Panc1 (cell line): ENCODE measurements around the gene XXYLT1. TPM values are rescaled to one million over a fixed set of nuclear protein-coding genes. Genes with fewer than 3 reads are reported as not detected.

Experiments
- ATAC-seq: fragments of 200-7000 bp; cut with Tn5 transposase; 2 replicates; pipeline ENCODE4 v1.9.1; 2020; ENCODE audit warnings: mild to moderate bottlenecking, moderate library complexity
- BruUV-seq: library from RNA; stranded (reverse); fragments of 400-500 nt; replicated peaks from 2 replicates; lab custom pipeline; 2021; lab: Mats Ljungman, UMichigan
- CTCF ChIA-PET: fragments of 300-600 bp; sonication (Branson Sonifier 250); formaldehyde crosslinking; loops from one replicate; lab custom pipeline; 2022; ENCODE audit warnings: antibody characterized with exemption; lab: Charles Lee
- POLR2A ChIA-PET: fragments of 300-600 bp; sonication (Branson Sonifier 250); formaldehyde crosslinking; loops from one replicate; lab custom pipeline; 2022; ENCODE audit warnings: antibody characterized with exemption; lab: Charles Lee
- DNase-seq: peaks from one replicate; pipeline ENCODE4 v3.0.0-alpha.2; 2010; ENCODE audit warnings: low read depth, low spot score
- H3K27ac ChIP-seq: 2 replicates; pipeline ENCODE4 v1.5.1; 2011; ENCODE audit warnings: mild to moderate bottlenecking, low read length, inconsistent platforms
- H3K27me3 ChIP-seq: fragments of 200-500 bp; sonication (Bioruptor generic); 2 replicates; pipeline ENCODE4 v1.6.0; 2014; ENCODE audit warnings: low read length, inconsistent platforms; ENCODE audit not compliant: control insufficient read depth, insufficient read depth
- H3K36me3 ChIP-seq: fragments of 200-500 bp; sonication (Bioruptor generic); 2 replicates; pipeline ENCODE4 v1.5.1; 2014; ENCODE audit warnings: inconsistent platforms, mild to moderate bottlenecking, low read length, moderate library complexity; ENCODE audit not compliant: control insufficient read depth, insufficient read depth
- H3K4me1 ChIP-seq: 2 replicates; pipeline ENCODE4 v1.5.1; 2011; ENCODE audit warnings: inconsistent platforms, mild to moderate bottlenecking, low read length, moderate library complexity; ENCODE audit not compliant: control insufficient read depth, insufficient read depth
- H3K4me3 ChIP-seq, 2 experiments: 2 replicates each; pipeline ENCODE4 v1.5.1; 2011 to 2012; ENCODE audit warnings: low read depth in 2 of 2, low read length in 2 of 2, mild to moderate bottlenecking in 2 of 2, inconsistent platforms in 1 of 2, moderate library complexity in 1 of 2
- H3K9me3 ChIP-seq: fragments of 200-500 bp; sonication (Bioruptor generic); 2 replicates; pipeline ENCODE4 v1.5.1; 2014; ENCODE audit warnings: low read depth, mild to moderate bottlenecking, inconsistent platforms, low read length, moderate library complexity; ENCODE audit not compliant: control insufficient read depth, insufficient read depth
- CTCF ChIP-seq: fragments of 450-650 bp; IDR thresholded peaks from 2 replicates; pipeline ENCODE4 v1.5.1; 2017; ENCODE audit warnings: mild to moderate bottlenecking
- POLR2AphosphoS5 ChIP-seq: IDR thresholded peaks from 2 replicates; pipeline ENCODE4 v1.6.1; 2012; ENCODE audit warnings: mild to moderate bottlenecking, low read depth, low read length, moderate library complexity
- REST ChIP-seq, 2 experiments: IDR thresholded peaks; 2 replicates each; pipeline ENCODE4 v1.6.1; 2011 to 2012; ENCODE audit warnings: low read depth in 2 of 2, control low read depth in 1 of 2, low read length in 1 of 2, mild to moderate bottlenecking in 1 of 2, moderate library complexity in 1 of 2; ENCODE audit not compliant: insufficient read depth in 1 of 2
- SIN3A ChIP-seq: IDR thresholded peaks from 2 replicates; pipeline ENCODE4 v1.6.1; 2012; ENCODE audit warnings: low read depth, mild to moderate bottlenecking, low read length, moderate library complexity, borderline replicate concordance; ENCODE audit not compliant: insufficient read depth
- TCF7L2 ChIP-seq: IDR thresholded peaks from 2 replicates; pipeline ENCODE4 v1.6.1; 2011; ENCODE audit warnings: mild to moderate bottlenecking, low read depth, low read length, inconsistent platforms
- in situ Hi-C: cut with HindIII; loops from 2 replicates; pipeline ENCODE4 v1.10.0; 2016; ENCODE audit warnings: low sequenced_read_pairs, low pct_unique_long_range_greater_than_20kb
- intact Hi-C: fragments of 100-400 bp; cut with micrococcal nuclease; formaldehyde crosslinking; loops from one replicate; pipeline ENCODE4 v1.10.0; 2022; ENCODE audit not compliant: unreplicated experiment
- total RNA-seq: library from RNA; stranded (reverse); gene quantifications from one replicate; pipeline ENCODE4 v1.2.1, GENCODE V29; 2021; ENCODE audit not compliant: unreplicated experiment

The XXYLT1 gene
- total RNA-seq, 1 experiment from 2014 or later, result 26.0 TPM

- ChIA-PET CTCF (no interaction called here), POLR2A (no interaction called here)
- in situ Hi-C loops (no loop called here), intact Hi-C loops (no loop called here)
- H3K27ac ChIP-seq, result no peak overlapping the region
- H3K4me1 ChIP-seq, result no peaks in the 10 kb centered on the region
- no peaks in the 10 kb centered on the region for H3K9me3 ChIP-seq
- DNase-seq (no peak), ATAC-seq (no peak)
- H3K36me3 ChIP-seq, result no peaks in the 10 kb centered on the region
- TF ChIP-seq SIN3A, result no peak
- no peak for TF ChIP-seq REST (IDR thresholded peaks at IDR 0.05; ENCODE audit: insufficient read depth in 1 of 2, low read depth in 2 of 2, low read length in 1 of 2)
- TF ChIP-seq POLR2AphosphoS5, result no peak
- TF ChIP-seq TCF7L2, result no peak
- no peak for TF ChIP-seq CTCF
- H3K4me3 ChIP-seq, result no peak overlapping the region
- no TSS peak for BruUV-seq
- H3K27me3 ChIP-seq, result no peaks in the 10 kb centered on the region
Measured at GRCh38 chr3:195060217-195060481, 210.8 kb downstream of the XXYLT1 start.

GRCh38 chr3:195059471-195060216, 211.3 kb downstream of the XXYLT1 start:
- ChIA-PET CTCF (no interaction called here), POLR2A (no interaction called here)
- no TSS peak for BruUV-seq
- Histone ChIP-seq H3K4me1 (no peaks in the 10 kb centered on the region), H3K36me3 (no peaks in the 10 kb centered on the region), H3K9me3 (no peaks in the 10 kb centered on the region), H3K4me3 (no peak overlapping the region), H3K27me3 (no peaks in the 10 kb centered on the region), H3K27ac (no peak overlapping the region)
- no peak for TF ChIP-seq CTCF
- no peak for TF ChIP-seq POLR2AphosphoS5
- no peak for TF ChIP-seq SIN3A
- no peak for TF ChIP-seq TCF7L2
- TF ChIP-seq REST (IDR thresholded peaks at IDR 0.05; ENCODE audit: insufficient read depth in 1 of 2, low read depth in 2 of 2, low read length in 1 of 2), result no peak
- intact Hi-C loops (no loop called here), in situ Hi-C loops (no loop called here)
- DNase-seq, result no peak
- no peak for ATAC-seq
